Panc1 (cell line): ENCODE data around the gene ATP5MC2.

ENCODE experiments used
- POLR2AphosphoS5 ChIP-seq: IDR thresholded peaks from 2 replicates; pipeline ENCODE4 v1.6.1; 2012; ENCODE audit warnings: mild to moderate bottlenecking, low read depth, low read length, moderate library complexity
- TCF7L2 ChIP-seq: IDR thresholded peaks from 2 replicates; pipeline ENCODE4 v1.6.1; 2011; ENCODE audit warnings: mild to moderate bottlenecking, low read depth, low read length, inconsistent platforms
- TF ChIP-seq, protein P1 (sequence below), 2 experiments: IDR thresholded peaks; 2 replicates each; pipeline ENCODE4 v1.6.1; 2011 to 2012; ENCODE audit warnings: low read depth in 2 of 2, control low read depth in 1 of 2, low read length in 1 of 2, mild to moderate bottlenecking in 1 of 2, moderate library complexity in 1 of 2; ENCODE audit not compliant: insufficient read depth in 1 of 2
- TF ChIP-seq, protein P2 (sequence below): fragments of 450-650 bp; IDR thresholded peaks from 2 replicates; pipeline ENCODE4 v1.5.1; 2017; ENCODE audit warnings: mild to moderate bottlenecking

DNA sequence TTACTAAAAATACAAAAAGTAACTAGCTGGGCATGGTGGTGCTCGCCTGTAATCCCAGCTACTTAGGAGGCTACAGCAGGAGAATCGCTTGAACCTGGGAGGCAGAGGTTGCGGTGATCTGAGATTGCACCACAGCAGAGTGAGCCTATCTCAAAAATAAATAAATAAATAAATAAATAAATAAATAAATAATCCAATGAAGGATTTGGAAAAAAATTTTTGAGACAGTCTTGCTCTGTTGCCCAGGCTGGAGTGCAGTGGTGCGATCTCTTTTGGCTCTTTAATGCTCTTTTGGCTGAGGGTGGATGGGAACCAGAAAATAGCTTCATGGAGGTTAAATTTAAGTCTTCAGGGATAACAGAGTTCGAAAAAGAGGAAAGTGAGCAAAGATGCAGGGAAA is 11.7 kb downstream of the ATP5MC2 start:
- TF ChIP-seq, protein P1, sequence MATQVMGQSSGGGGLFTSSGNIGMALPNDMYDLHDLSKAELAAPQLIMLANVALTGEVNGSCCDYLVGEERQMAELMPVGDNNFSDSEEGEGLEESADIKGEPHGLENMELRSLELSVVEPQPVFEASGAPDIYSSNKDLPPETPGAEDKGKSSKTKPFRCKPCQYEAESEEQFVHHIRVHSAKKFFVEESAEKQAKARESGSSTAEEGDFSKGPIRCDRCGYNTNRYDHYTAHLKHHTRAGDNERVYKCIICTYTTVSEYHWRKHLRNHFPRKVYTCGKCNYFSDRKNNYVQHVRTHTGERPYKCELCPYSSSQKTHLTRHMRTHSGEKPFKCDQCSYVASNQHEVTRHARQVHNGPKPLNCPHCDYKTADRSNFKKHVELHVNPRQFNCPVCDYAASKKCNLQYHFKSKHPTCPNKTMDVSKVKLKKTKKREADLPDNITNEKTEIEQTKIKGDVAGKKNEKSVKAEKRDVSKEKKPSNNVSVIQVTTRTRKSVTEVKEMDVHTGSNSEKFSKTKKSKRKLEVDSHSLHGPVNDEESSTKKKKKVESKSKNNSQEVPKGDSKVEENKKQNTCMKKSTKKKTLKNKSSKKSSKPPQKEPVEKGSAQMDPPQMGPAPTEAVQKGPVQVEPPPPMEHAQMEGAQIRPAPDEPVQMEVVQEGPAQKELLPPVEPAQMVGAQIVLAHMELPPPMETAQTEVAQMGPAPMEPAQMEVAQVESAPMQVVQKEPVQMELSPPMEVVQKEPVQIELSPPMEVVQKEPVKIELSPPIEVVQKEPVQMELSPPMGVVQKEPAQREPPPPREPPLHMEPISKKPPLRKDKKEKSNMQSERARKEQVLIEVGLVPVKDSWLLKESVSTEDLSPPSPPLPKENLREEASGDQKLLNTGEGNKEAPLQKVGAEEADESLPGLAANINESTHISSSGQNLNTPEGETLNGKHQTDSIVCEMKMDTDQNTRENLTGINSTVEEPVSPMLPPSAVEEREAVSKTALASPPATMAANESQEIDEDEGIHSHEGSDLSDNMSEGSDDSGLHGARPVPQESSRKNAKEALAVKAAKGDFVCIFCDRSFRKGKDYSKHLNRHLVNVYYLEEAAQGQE (IDR thresholded peaks at IDR 0.05; ENCODE audit: insufficient read depth in 1 of 2, low read depth in 2 of 2, low read length in 1 of 2): no peak
- TF ChIP-seq, protein P2, sequence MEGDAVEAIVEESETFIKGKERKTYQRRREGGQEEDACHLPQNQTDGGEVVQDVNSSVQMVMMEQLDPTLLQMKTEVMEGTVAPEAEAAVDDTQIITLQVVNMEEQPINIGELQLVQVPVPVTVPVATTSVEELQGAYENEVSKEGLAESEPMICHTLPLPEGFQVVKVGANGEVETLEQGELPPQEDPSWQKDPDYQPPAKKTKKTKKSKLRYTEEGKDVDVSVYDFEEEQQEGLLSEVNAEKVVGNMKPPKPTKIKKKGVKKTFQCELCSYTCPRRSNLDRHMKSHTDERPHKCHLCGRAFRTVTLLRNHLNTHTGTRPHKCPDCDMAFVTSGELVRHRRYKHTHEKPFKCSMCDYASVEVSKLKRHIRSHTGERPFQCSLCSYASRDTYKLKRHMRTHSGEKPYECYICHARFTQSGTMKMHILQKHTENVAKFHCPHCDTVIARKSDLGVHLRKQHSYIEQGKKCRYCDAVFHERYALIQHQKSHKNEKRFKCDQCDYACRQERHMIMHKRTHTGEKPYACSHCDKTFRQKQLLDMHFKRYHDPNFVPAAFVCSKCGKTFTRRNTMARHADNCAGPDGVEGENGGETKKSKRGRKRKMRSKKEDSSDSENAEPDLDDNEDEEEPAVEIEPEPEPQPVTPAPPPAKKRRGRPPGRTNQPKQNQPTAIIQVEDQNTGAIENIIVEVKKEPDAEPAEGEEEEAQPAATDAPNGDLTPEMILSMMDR: no peak
- TF ChIP-seq TCF7L2: no peak
- no peak for TF ChIP-seq POLR2AphosphoS5
